ENCODE measurements around the gene ZSCAN9.

ZSCAN9 gene

GRCh38 chr6:28269492-28269891 lies 44.4 kb downstream of the ZSCAN9 start:
- no peak for DNase-seq

GRCh38 chr6:28274888-28275287 lies 49.8 kb downstream of the ZSCAN9 start:
- no peak for DNase-seq

DNA sequence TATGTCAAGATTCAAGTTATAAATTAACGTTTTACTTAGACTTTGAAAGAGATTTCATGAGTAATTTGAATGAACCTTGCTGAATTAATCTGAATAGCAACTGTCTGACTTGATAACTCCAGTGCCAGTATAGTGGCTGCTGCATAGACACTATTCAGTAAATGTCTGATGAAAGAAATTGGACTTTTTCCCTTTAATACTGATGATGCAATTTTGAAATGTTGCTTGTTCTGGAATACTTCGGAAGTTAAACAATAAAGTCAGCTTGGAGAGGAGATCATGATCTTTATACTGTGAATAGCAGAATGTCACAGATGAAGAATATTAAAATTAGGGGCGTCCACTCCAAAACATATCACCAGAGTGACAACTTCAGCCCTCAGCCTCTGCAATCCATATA lies 52.7 kb downstream of the ZSCAN9 start:
- DNase-seq = no peak

- no peak for DNase-seq
Observed at GRCh38 chr6:28280595-28281287, 55.7 kb downstream of the ZSCAN9 start.

DNA sequence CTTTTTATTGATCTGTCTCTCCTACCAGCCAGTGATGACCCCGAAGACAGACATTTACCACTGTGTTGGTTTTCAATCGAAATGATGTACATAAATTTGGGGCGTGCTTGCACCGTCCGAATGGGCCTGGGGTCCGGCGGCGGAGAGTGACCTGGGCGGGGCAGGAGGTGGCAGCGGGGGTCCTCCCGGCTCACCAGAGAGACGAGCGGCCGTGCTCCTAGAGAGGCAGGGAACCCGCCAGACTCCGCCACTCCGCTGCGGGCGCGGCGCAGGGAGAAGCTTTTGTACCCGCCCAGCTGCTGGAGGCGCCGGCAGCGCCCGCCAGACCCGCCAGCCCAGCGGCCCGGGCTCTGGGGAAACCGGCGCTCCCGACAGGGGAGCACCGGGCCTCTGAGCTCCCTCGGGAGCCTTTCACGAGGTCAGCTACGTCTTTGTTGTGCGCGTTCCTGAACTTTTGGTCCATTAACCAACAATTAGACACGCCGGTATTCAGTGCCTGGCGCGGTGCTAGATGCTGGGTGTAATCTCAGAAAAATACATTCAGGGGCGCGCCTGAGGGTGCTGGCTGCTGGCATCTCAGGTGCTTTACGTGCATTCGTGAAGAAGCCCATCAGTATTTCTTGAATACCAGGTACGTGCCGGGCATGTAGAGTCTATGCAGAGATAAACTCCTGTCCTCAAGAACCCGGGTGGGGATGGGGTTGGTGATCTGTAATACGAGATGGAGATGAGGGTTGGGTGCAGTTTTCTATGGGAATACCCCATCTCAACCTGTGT lies 56.4 kb downstream of the ZSCAN9 start, which contains the start of gene PGBD1:
TSS of gene PGBD1 (plus strand) at position 285 of the 777 bp plus-strand sequence. CDS start 2,242 bp downstream, outside the sequence.
- peak; percentile 84 for DNase-seq

GRCh38 chr6:28282926-28283325 lies 57.9 kb downstream of the ZSCAN9 start:
- no peak for DNase-seq

All from right forelimb (tissue), 1 donor.